ENCODE results near the gene WFDC1.

WFDC1 gene

GRCh38 chr16:84302111-84302954 lies 7.7 kb downstream of the WFDC1 start:
- DNase-seq = no peak

GRCh38 chr16:84303023-84303422 lies 8.3 kb downstream of the WFDC1 start:
- no peak for DNase-seq

- no peak for DNase-seq
Measured at GRCh38 chr16:84303516-84303915, 8.8 kb downstream of the WFDC1 start.

- no peak for DNase-seq
Measured at GRCh38 chr16:84306564-84306963, 11.9 kb downstream of the WFDC1 start.

- DNase-seq = no peak
Measured at GRCh38 chr16:84307209-84307954, 12.7 kb downstream of the WFDC1 start.

- DNase-seq = peak; percentile 53 to 80 (median 62)
Measured at GRCh38 chr16:84308120-84308519, 13.4 kb downstream of the WFDC1 start.

- DNase-seq = no peak
Measured at GRCh38 chr16:84310642-84311041, 16.0 kb downstream of the WFDC1 start.

- no peak for DNase-seq
Measured at GRCh38 chr16:84312783-84313382, 18.2 kb downstream of the WFDC1 start.

GRCh38 chr16:84313921-84314320 lies 19.2 kb downstream of the WFDC1 start:
- DNase-seq = no peak

- no peak for DNase-seq
Measured at GRCh38 chr16:84314373-84314772, 19.7 kb downstream of the WFDC1 start.

GRCh38 chr16:84314814-84315213 lies 20.1 kb downstream of the WFDC1 start:
- DNase-seq = no peak

- DNase-seq = no peak
Measured at GRCh38 chr16:84315422-84315821, 20.7 kb downstream of the WFDC1 start.

- DNase-seq = no peak
Measured at GRCh38 chr16:84318091-84318975, 23.7 kb downstream of the WFDC1 start.

GRCh38 chr16:84319146-84319760 lies 24.6 kb downstream of the WFDC1 start:
- DNase-seq = no peak

- DNase-seq = no peak
Measured at GRCh38 chr16:84320511-84320910, 25.8 kb downstream of the WFDC1 start.

- DNase-seq = no peak
Measured at GRCh38 chr16:84321932-84322331, 27.3 kb downstream of the WFDC1 start.

- no peak for DNase-seq
Measured at GRCh38 chr16:84322749-84323148, 28.1 kb downstream of the WFDC1 start.

- peak; percentile 10 to 63 (median 34) for DNase-seq
Measured at GRCh38 chr16:84323606-84324005, 28.9 kb downstream of the WFDC1 start.

GRCh38 chr16:84324434-84325262 lies 30.0 kb downstream of the WFDC1 start:
- DNase-seq = peak; percentile 34 to 65 (median 50)

GRCh38 chr16:84326545-84326944 lies 31.9 kb downstream of the WFDC1 start:
- DNase-seq = no peak

GRCh38 chr16:84327926-84328505 lies 33.3 kb downstream of the WFDC1 start:
- no peak for DNase-seq
